GM13976 (cell line): ENCODE results near the gene CDH13.

Experiments used
- DNase-seq: peaks from one replicate; pipeline ENCODE4 v3.0.0; 2012; ENCODE audit warnings: low spot score
- in situ Hi-C: fragments of 300-500 bp; cut with MboI; formaldehyde crosslinking; loops from one replicate; pipeline ENCODE4 v1.12.0; 2022; ENCODE audit warnings: low sequenced_read_pairs, mixed read lengths, inconsistent platforms; ENCODE audit not compliant: unreplicated experiment
- TF ChIP-seq, protein P1 (sequence below): IDR thresholded peaks from 2 replicates; pipeline ENCODE4 v1.5.1; 2012; ENCODE audit warnings: borderline replicate concordance, mild to moderate bottlenecking; ENCODE audit not compliant: insufficient read depth; ENCODE audit errors: extremely low read depth, missing control alignments, control extremely low read depth

The CDH13 gene

DNA sequence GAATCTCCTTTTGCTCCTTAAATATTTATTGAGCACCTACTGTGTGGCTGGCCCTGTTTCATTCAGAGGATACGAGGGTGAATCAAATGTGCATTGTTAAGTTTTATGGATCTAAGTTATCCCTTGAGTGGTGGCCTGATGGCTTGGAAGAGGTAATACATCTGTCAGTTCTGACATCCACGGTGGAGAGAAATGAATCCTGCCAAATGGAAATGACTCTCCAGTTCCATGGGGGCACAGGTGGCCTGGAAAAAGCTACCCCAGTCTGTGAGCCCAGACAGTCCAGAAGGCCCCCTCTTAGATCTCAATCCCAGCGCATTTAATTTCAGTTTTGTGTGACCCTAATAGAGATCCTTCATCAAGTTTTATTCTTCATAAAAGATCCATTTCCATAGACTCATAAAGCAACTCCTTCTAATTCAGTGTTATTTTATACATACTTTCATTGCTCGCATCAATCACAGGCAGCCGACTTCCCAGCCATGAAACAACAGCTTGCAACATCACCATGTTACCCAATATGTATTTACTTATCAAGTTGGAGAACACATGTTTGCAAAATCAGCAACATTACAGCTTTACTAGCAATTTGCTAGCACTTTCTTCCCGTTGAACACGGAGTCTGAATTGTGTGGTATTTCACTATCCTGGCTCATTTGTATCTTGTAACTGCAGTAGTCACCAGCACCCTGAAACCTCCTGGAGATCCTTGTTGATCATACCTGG lies 846.2 kb downstream of the CDH13 start:
- in situ Hi-C loops: no loop called here
- TF ChIP-seq, protein P1, sequence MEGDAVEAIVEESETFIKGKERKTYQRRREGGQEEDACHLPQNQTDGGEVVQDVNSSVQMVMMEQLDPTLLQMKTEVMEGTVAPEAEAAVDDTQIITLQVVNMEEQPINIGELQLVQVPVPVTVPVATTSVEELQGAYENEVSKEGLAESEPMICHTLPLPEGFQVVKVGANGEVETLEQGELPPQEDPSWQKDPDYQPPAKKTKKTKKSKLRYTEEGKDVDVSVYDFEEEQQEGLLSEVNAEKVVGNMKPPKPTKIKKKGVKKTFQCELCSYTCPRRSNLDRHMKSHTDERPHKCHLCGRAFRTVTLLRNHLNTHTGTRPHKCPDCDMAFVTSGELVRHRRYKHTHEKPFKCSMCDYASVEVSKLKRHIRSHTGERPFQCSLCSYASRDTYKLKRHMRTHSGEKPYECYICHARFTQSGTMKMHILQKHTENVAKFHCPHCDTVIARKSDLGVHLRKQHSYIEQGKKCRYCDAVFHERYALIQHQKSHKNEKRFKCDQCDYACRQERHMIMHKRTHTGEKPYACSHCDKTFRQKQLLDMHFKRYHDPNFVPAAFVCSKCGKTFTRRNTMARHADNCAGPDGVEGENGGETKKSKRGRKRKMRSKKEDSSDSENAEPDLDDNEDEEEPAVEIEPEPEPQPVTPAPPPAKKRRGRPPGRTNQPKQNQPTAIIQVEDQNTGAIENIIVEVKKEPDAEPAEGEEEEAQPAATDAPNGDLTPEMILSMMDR: no peak
- DNase-seq: no peak

DNA sequence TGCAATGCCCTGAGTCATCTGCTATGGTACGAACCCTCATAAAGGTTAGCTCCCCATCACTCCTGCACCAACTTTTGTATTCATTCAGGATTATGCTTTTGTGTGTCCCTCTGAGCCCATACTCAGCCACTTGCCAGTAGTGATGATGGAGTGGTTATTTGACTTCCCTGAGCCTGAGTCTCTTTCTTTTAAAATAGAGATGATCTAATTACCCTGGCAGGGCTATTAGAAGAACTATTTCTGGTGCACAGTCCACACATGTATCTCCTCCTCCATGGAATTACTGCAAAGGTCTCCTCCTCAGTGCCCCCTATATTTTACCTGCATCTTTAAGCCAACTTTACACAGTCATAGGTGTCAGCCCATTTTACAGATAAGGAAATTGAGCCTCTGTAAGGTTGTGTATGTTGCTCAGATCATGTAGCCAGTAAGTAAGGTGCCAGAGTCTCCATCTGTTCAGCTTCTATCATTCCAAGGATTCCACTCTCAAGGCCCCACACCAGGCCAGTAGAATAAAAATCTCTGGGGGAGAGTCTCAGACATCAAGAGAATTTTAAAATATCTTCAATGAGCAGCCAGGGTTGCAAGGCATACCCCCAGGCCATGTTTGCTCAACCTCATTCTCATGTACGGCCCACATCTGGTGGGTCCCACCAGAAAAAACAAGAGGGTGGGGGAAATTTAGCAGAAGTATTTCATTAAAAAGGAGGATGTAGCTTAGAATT lies 847.3 kb downstream of the CDH13 start:
- no peak for DNase-seq
- TF ChIP-seq, protein P1: no peak
- in situ Hi-C loops: no loop called here

DNA sequence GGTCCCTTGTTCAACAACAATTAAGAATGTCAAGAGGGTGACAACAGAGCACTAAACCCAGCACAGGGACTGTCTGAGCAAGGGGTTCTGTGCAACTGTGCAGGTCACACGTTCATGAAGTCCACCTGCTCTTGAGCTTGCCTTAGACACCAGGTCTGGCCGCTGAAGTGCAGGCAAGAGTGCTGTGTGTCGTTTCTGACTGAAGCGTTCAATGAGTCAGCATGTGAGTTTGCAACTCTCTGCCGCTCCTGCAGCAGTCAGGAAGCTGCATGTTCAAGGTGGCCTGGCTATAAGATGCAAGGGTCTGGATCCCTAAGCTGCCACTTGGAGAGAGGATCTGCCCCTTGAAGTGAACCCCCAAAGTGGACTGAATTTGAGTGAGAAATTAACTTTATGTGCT lies 848.3 kb downstream of the CDH13 start:
- in situ Hi-C loops: no loop called here
- no peak for DNase-seq
- TF ChIP-seq, protein P1: no peak

DNA sequence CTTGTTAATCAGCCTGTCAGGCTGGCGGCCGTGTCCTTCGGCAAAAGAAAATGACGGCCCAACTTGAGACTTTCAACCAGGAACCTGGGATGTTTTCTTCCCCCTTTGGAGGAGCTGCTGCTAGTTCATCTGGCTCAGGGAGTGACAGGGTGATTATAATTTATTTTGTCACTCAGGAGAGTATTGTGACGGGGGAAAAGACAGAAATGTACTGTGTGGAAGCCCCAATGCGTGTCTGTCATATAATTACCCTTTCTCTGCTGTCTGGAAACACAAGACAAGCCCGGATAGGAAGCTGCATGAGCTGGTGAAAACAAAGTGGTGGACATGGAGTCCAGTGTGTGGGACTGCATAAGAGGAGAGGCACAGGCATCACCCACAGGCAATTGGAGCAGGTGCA lies 854.8 kb downstream of the CDH13 start:
- in situ Hi-C loops: no loop called here
- no peak for DNase-seq
- TF ChIP-seq, protein P1: no peak

DNA sequence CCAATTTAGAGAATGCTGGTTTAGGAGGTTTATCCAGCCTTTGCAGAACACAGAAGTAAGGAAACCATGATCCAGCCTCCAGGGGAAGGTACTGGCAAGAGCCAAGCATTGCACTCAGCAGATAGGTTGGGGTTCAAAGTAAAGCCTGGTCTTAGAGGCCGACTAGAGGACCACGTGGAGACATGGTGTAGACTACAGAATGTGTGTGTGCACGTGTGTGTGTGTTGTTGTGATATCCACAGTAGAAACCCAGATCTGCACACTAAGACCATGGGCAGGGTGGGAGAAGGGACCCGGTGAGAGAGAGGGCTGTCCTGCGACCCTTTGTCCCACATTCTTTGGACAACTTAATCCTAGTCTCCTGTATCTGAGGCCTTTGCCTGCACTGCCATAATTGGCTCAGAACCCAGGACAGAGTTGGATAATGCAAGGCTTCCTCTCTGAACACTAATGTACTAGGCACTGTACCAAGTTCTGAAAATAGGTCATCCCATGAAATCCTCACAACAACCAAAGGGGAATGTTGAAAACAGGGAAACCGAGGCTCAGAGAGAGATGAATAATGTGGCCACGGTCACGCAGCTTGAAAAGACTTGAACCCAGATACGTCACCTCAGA lies 855.9 kb downstream of the CDH13 start:
- in situ Hi-C loops: no loop called here
- DNase-seq: no peak
- TF ChIP-seq, protein P1: no peak

DNA sequence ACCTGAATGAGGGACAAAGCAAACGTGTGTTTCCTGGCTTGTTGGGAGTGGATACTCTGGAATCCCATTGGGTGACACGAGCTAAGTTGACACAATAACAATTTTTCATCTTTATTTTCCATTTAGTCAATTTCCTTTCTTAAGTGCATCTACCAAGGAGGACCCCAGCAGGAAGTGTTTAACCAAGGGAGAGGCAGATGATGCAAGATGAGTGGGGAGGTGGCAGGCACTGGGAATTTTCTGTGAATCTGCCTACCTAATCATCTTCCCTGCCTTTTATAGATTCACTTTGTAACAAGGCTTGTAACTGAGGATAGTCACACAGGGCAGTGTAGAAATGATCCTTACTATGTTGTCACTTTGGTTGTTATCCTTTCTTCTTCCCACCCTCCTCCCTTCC lies 863.3 kb downstream of the CDH13 start:
- TF ChIP-seq, protein P1: no peak
- in situ Hi-C loops: no loop called here
- DNase-seq: no peak
